Liver (tissue), 9 donors: Measurements from ENCODE around the gene BRME1. TPM values are rescaled to one million over a fixed set of nuclear protein-coding genes. Genes with fewer than 3 reads are reported as not detected.
"Not testable (repeated sequence)": the region's sequence is repeated elsewhere in the genome, so short reads cannot be mapped to it uniquely, and the experiment has no call there.

Experiments used
- DNase-seq: peaks from one replicate; pipeline ENCODE4 v3.0.0-alpha.2; 2017; ENCODE audit warnings: low spot score
- H3K27ac ChIP-seq, 2 donors: one replicate each; pipeline ENCODE4 v1.7.0; 2013; ENCODE audit warnings: inconsistent platforms in 2 of 2, low read length in 2 of 2, control low read depth in 1 of 2, low read depth in 1 of 2, mild to moderate bottlenecking in 1 of 2
- H3K27me3 ChIP-seq, 4 donors: one replicate each; pipeline versions ENCODE4 v1.6.1 to v1.7.0; 2013; ENCODE audit warnings: low read length in 3 of 4, inconsistent platforms in 1 of 4, mild to moderate bottlenecking in 1 of 4, moderate library complexity in 1 of 4; ENCODE audit not compliant: control insufficient read depth in 4 of 4, insufficient read depth in 4 of 4
- H3K36me3 ChIP-seq, 4 donors: one replicate each; pipeline versions ENCODE4 v1.6.1 to v1.7.0; 2013; ENCODE audit warnings: low read length in 3 of 4, mild to moderate bottlenecking in 3 of 4, low read depth in 1 of 4, moderate library complexity in 1 of 4; ENCODE audit not compliant: control insufficient read depth in 4 of 4, insufficient read depth in 3 of 4
- H3K4me1 ChIP-seq, 4 donors: one replicate each; pipeline versions ENCODE4 v1.6.1 to v1.7.0; 2013; ENCODE audit warnings: low read length in 3 of 4, mild to moderate bottlenecking in 3 of 4, moderate library complexity in 1 of 4; ENCODE audit not compliant: control insufficient read depth in 4 of 4, insufficient read depth in 4 of 4
- H3K4me3 ChIP-seq, 3 donors: one replicate each; pipeline versions ENCODE4 v1.6.1 to v1.7.0; 2013; ENCODE audit warnings: low read length in 3 of 3, control low read depth in 1 of 3, low read depth in 1 of 3, mild to moderate bottlenecking in 1 of 3
- H3K9ac ChIP-seq, 2 donors: one replicate each; pipeline ENCODE4 v1.7.0; 2013; ENCODE audit warnings: low read length in 2 of 2, mild to moderate bottlenecking in 2 of 2, moderate library complexity in 2 of 2, control low read depth in 1 of 2, low read depth in 1 of 2
- H3K9me3 ChIP-seq, 4 donors: one replicate each; pipeline versions ENCODE4 v1.6.1 to v1.7.0; 2013; ENCODE audit warnings: low read length in 3 of 4; ENCODE audit not compliant: control insufficient read depth in 4 of 4
- EGR1 ChIP-seq, 2 donors: IDR thresholded peaks; 2 replicates each; pipeline ENCODE4 v1.6.1; 2016 to 2018; ENCODE audit warnings: antibody characterized with exemption in 2 of 2, low read depth in 2 of 2
- FOXA1 ChIP-seq: IDR thresholded peaks from 2 replicates; pipeline ENCODE4 v1.6.1; 2016; ENCODE audit warnings: antibody characterized with exemption
- FOXA2 ChIP-seq: IDR thresholded peaks from 2 replicates; pipeline ENCODE4 v1.6.1; 2016; ENCODE audit warnings: antibody characterized with exemption
- GABPA ChIP-seq, 2 donors: IDR thresholded peaks in 1 of 2; conservative IDR thresholded peaks in 1 of 2; 2 replicates each; pipeline ENCODE4 v1.6.1; 2016; ENCODE audit warnings: antibody characterized with exemption in 2 of 2, mild to moderate bottlenecking in 1 of 2, moderate library complexity in 1 of 2
- HNF4A ChIP-seq, 2 donors: conservative IDR thresholded peaks; 2 replicates each; pipeline ENCODE4 v1.6.1; 2016; ENCODE audit warnings: antibody characterized with exemption in 2 of 2, mild to moderate bottlenecking in 2 of 2
- JUND ChIP-seq, 2 donors: IDR thresholded peaks; 2 replicates each; pipeline ENCODE4 v1.6.1; 2016; ENCODE audit warnings: antibody characterized with exemption in 2 of 2
- MAX ChIP-seq: IDR thresholded peaks from 2 replicates; pipeline ENCODE4 v1.6.1; 2016; ENCODE audit warnings: antibody characterized with exemption
- RAD21 ChIP-seq, 2 donors: IDR thresholded peaks; 2 replicates each; pipeline ENCODE4 v1.6.1; 2016; ENCODE audit warnings: antibody characterized with exemption in 2 of 2, mild to moderate bottlenecking in 2 of 2
- REST ChIP-seq: IDR thresholded peaks from 2 replicates; pipeline ENCODE4 v1.6.1; 2016; ENCODE audit warnings: antibody characterized with exemption, mild to moderate bottlenecking
- RXRA ChIP-seq, 2 donors: IDR thresholded peaks; 2 replicates each; pipeline ENCODE4 v1.6.1; 2017 to 2018; ENCODE audit warnings: antibody characterized with exemption in 2 of 2, mild to moderate bottlenecking in 1 of 2
- SP1 ChIP-seq: IDR thresholded peaks from 2 replicates; pipeline ENCODE4 v1.6.1; 2018; ENCODE audit warnings: antibody characterized with exemption, mild to moderate bottlenecking
- TAF1 ChIP-seq: conservative IDR thresholded peaks from 2 replicates; pipeline ENCODE4 v1.6.1; 2016; ENCODE audit warnings: antibody characterized with exemption, mild to moderate bottlenecking
- WGBS: extraction: QIAGEN DNeasy Blood & Tissue Kit; methylation state at CpG from one replicate; pipeline ENCODE4 v1.1.7; 2013; 5-methylcytosine and 5-hydroxymethylcytosine counted together
- polyA plus RNA-seq, 2 donors: library from polyadenylated mRNA; stranded (reverse) in 1 of 2; unstranded in 1 of 2; fragments of 200-250 nt in 1 of 2; fragments of >200 nt in 1 of 2; fragmentation: Nextera tagmentation in 1 of 2; extraction: Ambion mirVana in 1 of 2; gene quantifications; one replicate each; pipeline versions ENCODE4 v1.2.1 to v1.2.3, GENCODE V29; 2013 to 2015
- total RNA-seq, 2 donors: library from RNA; depleted of rRNA; stranded (reverse); fragments of >200 nt; gene quantifications; one replicate each; pipeline ENCODE4 v1.2.3, GENCODE V29; 2014
- TF ChIP-seq, protein P1 (sequence below): IDR thresholded peaks from 2 replicates; pipeline ENCODE4 v1.6.1; 2016; ENCODE audit warnings: antibody characterized with exemption
- donor health status: healthy.
- donor health status: healthy.
- donor health status: healthy.
- donor health status: healthy.
- donor health status: healthy.

BRME1 gene
- total and polyA plus RNA-seq, 4 donors = 0.42 to 5.3 (median 0.48) TPM

DNA sequence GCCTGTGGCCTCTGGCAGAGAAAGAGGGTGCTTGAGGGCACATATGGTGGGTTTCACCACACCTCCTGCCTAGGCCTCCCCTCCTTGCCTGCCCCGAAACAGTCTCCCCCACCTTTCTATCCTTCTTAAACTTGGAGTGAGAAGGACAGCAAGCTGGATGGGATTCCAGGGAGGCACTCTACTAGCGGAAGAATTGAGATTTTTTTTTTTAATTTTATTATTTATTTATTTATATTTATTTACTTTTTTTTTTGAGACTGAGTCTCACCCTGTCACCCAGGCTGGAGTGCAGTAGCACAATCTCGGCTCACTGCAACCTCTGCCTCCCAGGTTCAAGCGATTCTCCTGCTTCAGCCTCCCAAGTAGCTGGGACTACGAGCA is 54.2 kb downstream of the BRME1 start:
- not testable (repeated sequence) for H3K36me3 ChIP-seq, H3K9me3 ChIP-seq, H3K9ac ChIP-seq, H3K4me3 ChIP-seq, DNase-seq, H3K27me3 ChIP-seq
- peak overlapping the region; percentile 20 to 27 for H3K27ac ChIP-seq
- H3K4me1 ChIP-seq = peaks cover 0 to 10% (median 8%) of the 10 kb centered on the region in 4 donors
- 91% methylated on average over 5 of the region's 5 CpGs for WGBS

DNA sequence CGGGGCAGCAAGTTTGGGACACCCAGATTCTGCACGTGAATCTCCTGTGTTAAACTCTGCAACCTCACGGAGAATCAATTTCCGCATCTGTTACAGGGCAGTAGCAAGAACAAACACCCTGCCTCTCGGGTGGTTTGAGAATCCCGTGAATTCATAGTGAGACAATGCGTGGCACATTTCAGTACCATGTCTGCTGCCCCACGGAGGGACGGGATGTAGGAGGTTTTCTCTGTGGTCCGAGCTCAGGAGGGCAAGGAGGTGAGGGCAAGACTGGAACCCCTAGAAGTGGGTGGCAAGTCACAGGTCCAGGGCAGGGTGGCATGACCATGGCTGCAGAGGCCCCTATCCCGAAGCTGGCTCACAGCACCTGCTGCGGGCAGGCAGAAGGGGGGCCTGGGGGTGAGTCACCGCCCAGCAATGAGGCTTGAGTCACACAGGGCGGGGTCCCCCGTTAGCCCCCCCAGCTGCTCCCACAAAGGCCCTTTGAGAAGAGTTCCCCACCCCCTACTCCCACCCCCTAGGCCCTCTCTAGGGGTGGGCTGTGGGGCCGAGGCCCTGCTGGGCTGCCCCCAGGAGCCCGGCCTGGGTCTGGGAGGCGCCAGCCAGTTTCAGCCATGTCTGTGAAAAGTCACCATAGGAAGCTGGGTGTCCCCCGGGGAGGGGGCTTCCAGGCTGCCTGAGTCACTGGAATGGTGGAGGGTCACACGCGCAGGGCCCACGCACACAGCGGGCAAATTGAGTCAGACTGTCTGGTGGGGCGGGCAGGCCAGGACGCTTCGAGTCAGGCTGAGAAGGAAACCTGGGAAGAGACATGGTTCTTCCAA is 54.8 kb downstream of the BRME1 start:
- Histone ChIP-seq H3K27ac (peak overlapping the region; percentile 64 to 73), H3K27me3 (peaks cover 0 to 3% (median 0%) of the 10 kb centered on the region in 4 donors), H3K36me3 (no peaks in the 10 kb centered on the region), H3K4me3 (no peak overlapping the region), H3K4me1 (peaks cover 0 to 10% (median 8%) of the 10 kb centered on the region in 4 donors), H3K9ac (no peak overlapping the region), H3K9me3 (no peaks in the 10 kb centered on the region)
- 61% methylated on average over 26 of the region's 26 CpGs for WGBS
- DNase-seq = no peak
- TF ChIP-seq SP1 (no peak), JUND (IDR thresholded peaks at IDR 0.05) (peak; percentile 65 to 80)

DNA sequence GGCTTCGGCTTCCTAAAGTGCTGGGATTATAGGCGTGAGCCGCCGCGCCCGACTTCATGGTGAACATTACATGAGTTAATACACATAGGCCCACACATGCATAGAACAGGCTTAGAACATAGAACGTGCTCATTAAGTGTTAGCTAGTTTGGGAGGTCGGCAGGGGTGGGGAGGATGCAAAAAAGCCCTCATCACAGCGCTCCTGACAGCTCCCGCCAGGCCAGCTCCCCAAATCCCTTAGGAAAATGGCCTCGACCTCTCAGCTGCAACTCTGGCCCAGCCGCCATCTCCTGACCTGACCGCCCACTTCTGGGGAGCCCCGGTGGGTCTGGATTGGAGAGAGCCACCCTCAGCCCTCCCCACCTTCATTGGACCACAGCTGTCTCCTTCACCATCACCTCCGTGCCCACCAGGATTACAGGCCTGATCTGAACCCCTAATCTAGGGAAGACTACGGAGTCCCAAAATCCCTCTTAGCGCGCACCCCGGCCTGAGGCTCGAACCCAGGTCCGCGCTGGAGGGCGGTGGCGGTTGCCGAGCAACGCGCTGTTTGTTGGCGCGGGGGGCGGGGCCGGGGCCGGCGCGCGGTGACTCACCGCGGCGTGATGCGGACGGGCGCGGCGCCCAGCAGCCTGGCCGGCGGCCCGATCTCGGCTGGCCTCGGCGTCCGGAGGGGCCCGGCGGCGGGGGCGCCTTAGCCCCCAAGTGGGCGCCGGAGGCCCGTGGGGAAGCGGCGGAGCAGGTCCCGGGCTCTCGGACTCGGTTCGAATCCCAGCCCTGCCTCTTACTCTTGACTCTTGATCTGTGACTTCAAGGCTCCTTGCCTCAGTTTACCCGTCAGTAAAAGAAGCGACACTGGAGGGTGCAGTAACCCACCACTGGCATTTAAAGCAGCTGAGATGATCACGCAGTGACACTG is 55.7 kb downstream of the BRME1 start:
- peak in 1 of 2 donors; percentile 29 for TF ChIP-seq JUND (IDR thresholded peaks at IDR 0.05)
- TF ChIP-seq TAF1 = no peak
- Histone ChIP-seq H3K4me3 (no peak overlapping the region), H3K36me3 (no peaks in the 10 kb centered on the region), H3K9ac (no peak overlapping the region), H3K9me3 (no peaks in the 10 kb centered on the region), H3K4me1 (peaks cover 0 to 10% (median 8%) of the 10 kb centered on the region in 4 donors), H3K27me3 (peaks cover 0 to 3% (median 0%) of the 10 kb centered on the region in 4 donors), H3K27ac (peak overlapping the region; percentile 72 to 73)
- peak; percentile 61 for DNase-seq
- 19% methylated on average over 66 of the region's 66 CpGs for WGBS

GRCh38 chr19:13848798-13849676 is 56.9 kb downstream of the BRME1 start:
- no peak overlapping the region for H3K4me3 ChIP-seq
- H3K27me3 ChIP-seq = peaks cover 0 to 3% (median 0%) of the 10 kb centered on the region in 4 donors
- no peak overlapping the region for H3K9ac ChIP-seq
- H3K36me3 ChIP-seq = no peaks in the 10 kb centered on the region
- 70% methylated on average over 16 of the region's 16 CpGs for WGBS
- peaks cover 0 to 10% (median 8%) of the 10 kb centered on the region in 4 donors for H3K4me1 ChIP-seq
- peak overlapping the region in 1 of 2 donors; percentile 20 for H3K27ac ChIP-seq
- no peaks in the 10 kb centered on the region for H3K9me3 ChIP-seq
- no peak for DNase-seq
- TF ChIP-seq, protein P1, sequence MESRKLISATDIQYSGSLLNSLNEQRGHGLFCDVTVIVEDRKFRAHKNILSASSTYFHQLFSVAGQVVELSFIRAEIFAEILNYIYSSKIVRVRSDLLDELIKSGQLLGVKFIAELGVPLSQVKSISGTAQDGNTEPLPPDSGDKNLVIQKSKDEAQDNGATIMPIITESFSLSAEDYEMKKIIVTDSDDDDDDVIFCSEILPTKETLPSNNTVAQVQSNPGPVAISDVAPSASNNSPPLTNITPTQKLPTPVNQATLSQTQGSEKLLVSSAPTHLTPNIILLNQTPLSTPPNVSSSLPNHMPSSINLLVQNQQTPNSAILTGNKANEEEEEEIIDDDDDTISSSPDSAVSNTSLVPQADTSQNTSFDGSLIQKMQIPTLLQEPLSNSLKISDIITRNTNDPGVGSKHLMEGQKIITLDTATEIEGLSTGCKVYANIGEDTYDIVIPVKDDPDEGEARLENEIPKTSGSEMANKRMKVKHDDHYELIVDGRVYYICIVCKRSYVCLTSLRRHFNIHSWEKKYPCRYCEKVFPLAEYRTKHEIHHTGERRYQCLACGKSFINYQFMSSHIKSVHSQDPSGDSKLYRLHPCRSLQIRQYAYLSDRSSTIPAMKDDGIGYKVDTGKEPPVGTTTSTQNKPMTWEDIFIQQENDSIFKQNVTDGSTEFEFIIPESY = no peak
- TF ChIP-seq FOXA2 (no peak), HNF4A (conservative IDR thresholded peaks at IDR 0.05) (no peak), RXRA (IDR thresholded peaks at IDR 0.05) (no peak), GABPA (IDR thresholded peaks at IDR 0.05 in 1 of 2, conservative IDR thresholded peaks at IDR 0.05 in 1 of 2) (no peak), RAD21 (IDR thresholded peaks at IDR 0.05) (no peak), FOXA1 (no peak), EGR1 (IDR thresholded peaks at IDR 0.05; ENCODE audit: low read depth in 2 of 2) (no peak), REST (no peak), JUND (IDR thresholded peaks at IDR 0.05) (no peak), TAF1 (no peak), MAX (no peak)
